ENCODE measurements around the gene HOXC11.
A peak's percentile ranks its signal among the peaks of the same experiment; 100 is the strongest.

Gene HOXC11

DNA sequence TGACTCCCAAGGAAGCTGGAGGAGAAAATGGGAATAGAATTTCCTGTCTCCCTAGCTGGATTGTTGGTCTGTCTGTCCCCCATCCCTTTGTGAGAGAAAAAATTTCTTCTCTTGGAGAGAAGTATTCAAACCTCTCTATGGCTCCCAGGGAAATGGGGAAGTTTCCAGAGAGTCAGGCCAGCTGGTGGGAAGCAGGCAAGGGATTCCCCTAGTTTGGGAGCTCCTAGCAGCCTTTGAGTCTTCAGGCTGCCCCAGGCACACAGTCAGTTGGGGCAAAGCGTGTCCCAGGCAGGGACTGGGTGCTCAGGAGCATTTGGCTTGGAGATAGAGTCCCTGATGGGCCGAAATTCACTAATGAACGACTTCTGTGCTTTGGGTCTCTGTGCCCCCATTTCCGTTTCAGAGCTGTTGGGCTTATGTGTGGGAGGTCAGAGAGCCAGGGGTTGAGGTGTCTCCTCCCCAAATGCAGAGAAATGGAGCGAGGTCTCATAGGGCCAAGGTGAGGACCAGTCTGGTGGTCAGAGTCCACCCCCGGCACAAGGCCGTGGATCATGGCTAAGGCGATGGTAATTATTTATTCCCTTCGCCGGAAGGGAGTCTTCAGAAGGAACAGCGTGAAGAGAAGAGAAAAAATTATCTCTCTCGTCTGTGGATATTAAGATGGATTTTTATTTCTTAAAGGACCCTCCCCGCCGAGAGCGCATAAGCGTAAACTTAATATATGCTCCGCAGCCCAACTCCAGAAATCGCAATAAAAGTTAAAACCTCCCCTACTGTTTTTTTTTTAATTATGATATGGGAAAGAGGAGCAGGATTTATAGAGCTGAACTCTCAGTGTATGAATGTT, 20.5 kb downstream of the HOXC11 start:
- no peak for DNase-seq (ENCODE audit: low read depth)
- peak overlapping the region; percentile 71 for H3K4me3 ChIP-seq (ENCODE audit: low read depth, low read length)

GRCh38 chr12:53994009-53994263, 21.0 kb downstream of the HOXC11 start:
- H3K4me3 ChIP-seq (ENCODE audit: low read depth, low read length), result peak overlapping the region; percentile 71
- DNase-seq (ENCODE audit: low read depth), result no peak

- no peak for DNase-seq (ENCODE audit: low read depth)
- peak overlapping the region; percentile 71 for H3K4me3 ChIP-seq (ENCODE audit: low read depth, low read length)
Measured at GRCh38 chr12:53994264-53995001, 21.5 kb downstream of the HOXC11 start.

DNA sequence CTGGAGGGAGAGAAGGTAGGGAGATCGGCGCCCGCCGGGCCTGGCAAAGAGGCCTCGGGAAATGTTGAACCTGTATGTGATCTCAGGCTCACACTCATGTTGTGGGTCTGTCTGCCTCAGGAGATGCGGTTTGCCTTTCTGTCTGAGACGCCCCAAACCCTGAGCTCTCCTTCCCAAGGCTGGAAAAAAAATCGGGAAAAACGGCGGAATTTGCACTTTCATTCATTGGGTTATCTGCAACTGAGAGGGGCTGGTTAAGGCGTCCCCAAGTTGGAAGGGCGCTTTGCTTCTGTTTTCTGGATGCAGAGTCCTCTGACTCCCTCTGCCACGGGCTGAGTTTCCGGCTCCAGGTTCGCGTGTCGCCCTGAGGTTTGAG, 22.1 kb downstream of the HOXC11 start:
- no peak for DNase-seq (ENCODE audit: low read depth)
- peak overlapping the region; percentile 71 for H3K4me3 ChIP-seq (ENCODE audit: low read depth, low read length)

GRCh38 chr12:53995378-53996239, 22.7 kb downstream of the HOXC11 start:
- no peak for DNase-seq (ENCODE audit: low read depth)
- H3K4me3 ChIP-seq (ENCODE audit: low read depth, low read length), result peak overlapping the region; percentile 71

DNA sequence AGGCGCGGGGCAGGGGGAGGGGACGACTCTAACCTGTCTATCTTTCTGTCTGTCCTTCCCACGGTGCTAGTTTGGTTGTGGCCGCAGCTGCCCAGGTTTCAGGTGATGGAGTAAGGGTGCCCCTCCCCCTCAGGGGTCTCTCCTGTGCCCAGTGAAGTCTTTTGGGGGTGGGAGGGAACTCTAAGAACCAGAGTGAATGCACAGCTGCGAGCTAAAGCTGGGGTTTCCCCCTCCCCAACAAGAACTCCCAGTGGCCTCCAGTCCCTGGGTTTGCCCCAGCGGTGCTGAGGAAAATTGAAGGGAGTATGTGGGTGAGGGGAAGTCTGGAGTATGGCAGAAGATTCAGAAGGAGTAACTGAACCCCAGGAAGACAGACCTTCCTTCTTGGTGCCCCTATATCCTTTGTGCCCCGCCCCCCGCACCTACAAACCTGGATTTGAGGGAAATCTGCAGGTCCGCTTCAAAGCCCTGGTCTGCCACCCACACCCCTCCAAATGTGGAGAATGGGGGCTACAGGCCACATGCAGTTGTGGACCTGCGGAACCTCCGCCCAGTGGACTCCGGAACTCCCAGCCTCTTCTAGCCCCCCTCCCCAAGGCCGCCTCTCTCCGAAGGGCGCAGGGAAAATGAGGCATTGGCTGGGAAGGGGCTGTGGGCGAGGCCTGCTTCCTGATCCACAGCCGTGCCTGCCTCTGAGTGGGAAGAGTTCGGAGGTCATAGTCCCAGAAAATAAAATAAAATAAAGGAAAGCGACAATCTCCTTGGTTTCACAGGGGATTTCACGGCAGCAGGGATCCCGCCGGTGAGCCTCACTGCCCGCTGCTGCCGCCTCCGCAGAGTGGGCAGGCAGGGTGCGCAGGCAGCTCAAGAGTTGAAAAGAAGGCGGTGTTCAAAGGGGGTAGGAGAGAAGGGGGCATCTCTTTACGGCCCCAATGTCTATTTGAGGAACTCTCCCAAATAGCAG, 23.6 kb downstream of the HOXC11 start:
- H3K4me3 ChIP-seq (ENCODE audit: low read depth, low read length), result peak overlapping the region; percentile 71
- DNase-seq (ENCODE audit: low read depth), result no peak

- DNase-seq (ENCODE audit: low read depth), result no peak
- peak overlapping the region; percentile 71 for H3K4me3 ChIP-seq (ENCODE audit: low read depth, low read length)
Measured at GRCh38 chr12:53997204-53998109, 24.5 kb downstream of the HOXC11 start.

DNA sequence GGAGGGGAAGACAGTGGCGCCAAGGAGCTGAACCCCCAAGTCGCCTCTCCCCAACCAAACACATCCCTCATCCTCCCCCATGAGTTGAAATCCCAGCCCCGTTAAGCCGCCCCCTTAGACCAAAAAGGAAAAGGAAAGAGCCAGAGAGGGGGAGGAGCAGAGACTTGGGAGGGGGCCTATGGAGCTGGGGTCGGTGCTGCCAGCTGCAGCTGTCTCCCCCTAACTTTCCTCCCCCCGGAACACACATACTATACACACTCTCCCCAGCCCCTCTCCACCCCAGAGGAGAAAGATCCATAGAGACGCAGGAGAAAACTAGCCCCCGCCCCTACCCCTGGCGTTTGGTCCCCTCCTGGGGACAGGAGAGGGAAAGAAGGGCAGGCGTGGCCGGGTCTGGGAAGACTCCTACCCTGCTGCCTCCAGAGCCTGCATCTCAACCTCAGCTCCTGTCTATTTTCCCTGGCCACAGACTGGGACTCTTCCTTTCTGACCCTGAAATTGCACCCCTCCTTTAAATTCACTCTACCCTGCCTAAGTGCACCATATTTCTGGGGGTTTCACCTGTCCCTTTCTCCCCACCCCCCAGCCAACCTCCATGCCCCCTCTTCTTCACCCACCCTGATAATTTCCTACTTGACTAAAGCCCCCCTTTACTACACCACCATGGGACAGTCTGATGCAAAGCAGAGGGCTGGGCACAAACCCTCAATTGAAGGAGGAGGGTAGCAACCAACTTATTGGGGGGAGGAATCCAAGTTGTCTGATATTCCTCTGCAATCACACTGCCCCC, 25.4 kb downstream of the HOXC11 start:
- peak overlapping the region; percentile 71 for H3K4me3 ChIP-seq (ENCODE audit: low read depth, low read length)
- no peak for DNase-seq (ENCODE audit: low read depth)

DNA sequence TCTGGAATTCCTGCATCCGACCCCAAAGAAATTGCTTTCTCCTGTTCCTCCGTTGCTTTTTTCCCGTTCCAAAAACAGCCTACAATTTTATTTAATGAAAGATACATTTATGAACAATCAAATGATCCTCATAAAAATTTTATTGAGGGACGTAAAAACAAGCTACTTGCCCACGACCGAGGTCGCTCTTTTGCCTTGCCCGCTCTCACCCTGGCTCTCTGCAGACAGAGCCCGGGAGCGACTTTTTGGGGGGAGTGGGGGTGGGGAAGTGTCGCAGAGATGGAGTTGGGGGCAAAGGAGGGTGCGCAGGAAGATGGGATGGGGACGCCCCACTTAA, 25.9 kb downstream of the HOXC11 start:
- no peak for DNase-seq (ENCODE audit: low read depth)
- H3K4me3 ChIP-seq (ENCODE audit: low read depth, low read length), result peak overlapping the region; percentile 71

- DNase-seq (ENCODE audit: low read depth), result peak; percentile 69
- H3K4me3 ChIP-seq (ENCODE audit: low read depth, low read length), result peak overlapping the region; percentile 71
Measured at GRCh38 chr12:53999559-54000115, 26.7 kb downstream of the HOXC11 start.

DNA sequence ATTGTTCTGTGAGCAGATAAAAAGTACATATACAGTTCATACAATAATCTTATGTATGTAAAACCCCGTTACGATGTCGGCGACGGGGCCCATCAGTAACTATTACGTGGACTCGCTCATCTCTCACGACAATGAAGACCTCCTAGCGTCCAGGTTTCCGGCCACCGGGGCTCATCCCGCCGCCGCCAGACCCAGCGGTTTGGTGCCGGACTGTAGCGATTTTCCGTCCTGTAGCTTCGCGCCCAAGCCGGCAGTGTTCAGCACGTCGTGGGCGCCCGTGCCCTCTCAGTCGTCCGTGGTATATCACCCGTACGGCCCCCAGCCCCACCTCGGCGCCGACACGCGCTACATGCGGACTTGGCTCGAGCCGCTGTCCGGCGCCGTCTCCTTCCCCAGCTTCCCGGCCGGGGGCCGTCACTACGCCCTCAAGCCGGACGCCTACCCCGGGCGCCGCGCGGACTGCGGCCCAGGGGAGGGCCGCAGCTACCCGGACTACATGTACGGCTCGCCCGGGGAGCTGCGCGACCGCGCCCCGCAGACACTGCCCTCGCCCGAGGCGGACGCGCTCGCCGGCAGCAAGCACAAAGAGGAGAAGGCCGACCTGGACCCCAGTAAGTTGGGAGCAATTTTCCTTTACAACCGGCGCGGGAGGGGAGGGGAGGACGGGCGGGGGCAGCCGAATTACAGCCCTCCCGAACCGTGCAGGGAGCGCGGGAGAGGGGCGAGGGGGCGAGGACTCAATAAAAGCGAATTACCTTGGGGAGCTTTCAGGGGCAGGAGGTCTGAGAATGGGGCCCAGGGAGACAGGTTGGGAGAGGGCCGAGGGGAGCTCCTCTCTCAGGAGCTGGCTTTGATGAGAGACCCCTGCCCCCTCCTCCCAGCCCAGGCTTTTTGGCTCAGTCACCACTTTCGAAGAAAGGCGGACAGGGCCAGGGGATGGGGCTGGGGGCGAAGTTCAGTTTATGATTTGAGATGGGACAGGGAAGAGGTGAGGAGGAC, 27.5 kb downstream of the HOXC11 start, which contains the start of gene HOXC9:
TSS of gene HOXC9 (plus strand) at position 46 of the 999 bp plus-strand sequence. CDS start at position 74, 28 bp downstream.
- no peak for DNase-seq (ENCODE audit: low read depth)
- H3K4me3 ChIP-seq (ENCODE audit: low read depth, low read length), result peak within 1 kb of the TSS; percentile 71

GRCh38 chr12:54001283-54002187, 28.6 kb downstream of the HOXC11 start:
- H3K4me3 ChIP-seq (ENCODE audit: low read depth, low read length), result peak overlapping the region; percentile 71
- no peak for DNase-seq (ENCODE audit: low read depth)

GRCh38 chr12:54002278-54002914, 29.5 kb downstream of the HOXC11 start:
- DNase-seq (ENCODE audit: low read depth), result no peak
- peak overlapping the region; percentile 71 for H3K4me3 ChIP-seq (ENCODE audit: low read depth, low read length)

- no peak for DNase-seq (ENCODE audit: low read depth)
- peak overlapping the region; percentile 71 for H3K4me3 ChIP-seq (ENCODE audit: low read depth, low read length)
Measured at GRCh38 chr12:54002915-54003389, 30.0 kb downstream of the HOXC11 start.
